Neural cell (in vitro differentiated cells): Measurements from ENCODE around the gene PWP1. TPM values are rescaled to one million over a fixed set of nuclear protein-coding genes. Genes with fewer than 3 reads are reported as not detected.

Experiments used
- H2AFZ ChIP-seq: fragments of 200-600, 300-800 bp; sonication (generic), shearing (Covaris generic); 2 replicates; pipeline ENCODE4 v1.6.0; 2014; ENCODE audit warnings: low read depth, mild to moderate bottlenecking, antibody characterized with exemption, low read length, moderate library complexity
- H3F3A ChIP-seq: fragments of 200-600 bp; shearing (Covaris generic); 2 replicates; pipeline ENCODE4 v1.6.1; 2016; ENCODE audit warnings: mild to moderate bottlenecking, moderate library complexity, mixed read lengths, antibody characterized with exemption, low read length; ENCODE audit not compliant: insufficient read depth, poor library complexity, severe bottlenecking
- H3K27ac ChIP-seq: fragments of 200-600, 300-800 bp; sonication (generic), shearing (Covaris generic); 2 replicates; pipeline ENCODE4 v1.5.1; 2014; ENCODE audit warnings: mild to moderate bottlenecking, low read length, moderate library complexity
- H3K27me3 ChIP-seq: fragments of 300-800, 200-600 bp; sonication (generic), shearing (Covaris generic); 2 replicates; pipeline ENCODE4 v1.6.0; 2014; ENCODE audit warnings: mild to moderate bottlenecking, low read depth, low read length, moderate library complexity; ENCODE audit not compliant: insufficient read depth
- H3K36me3 ChIP-seq: fragments of 300-800, 200-600 bp; sonication (generic), shearing (Covaris generic); 2 replicates; pipeline ENCODE4 v1.5.1; 2014; ENCODE audit warnings: mild to moderate bottlenecking, antibody characterized with exemption, low read length, moderate library complexity; ENCODE audit not compliant: insufficient read depth
- H3K4me2 ChIP-seq: fragments of 300-800, 200-600 bp; sonication (generic), shearing (Covaris generic); 2 replicates; pipeline ENCODE4 v1.6.0; 2014; ENCODE audit warnings: mild to moderate bottlenecking, low read length
- H3K4me3 ChIP-seq: fragments of 300-800, 200-600 bp; sonication (generic), shearing (Covaris generic); 2 replicates; pipeline ENCODE4 v1.5.1; 2014; ENCODE audit warnings: mild to moderate bottlenecking, low read length, moderate library complexity
- H3K79me2 ChIP-seq: fragments of 200-600 bp; shearing (Covaris generic); replicated peaks from 2 replicates; pipeline ENCODE4 v1.6.0; 2014; ENCODE audit warnings: mild to moderate bottlenecking, low read length, moderate library complexity; ENCODE audit not compliant: insufficient read depth
- H3K9ac ChIP-seq: fragments of 300-800, 200-600 bp; sonication (generic), shearing (Covaris generic); 2 replicates; pipeline ENCODE4 v1.6.1; 2016; ENCODE audit warnings: mild to moderate bottlenecking, low read length, mixed read lengths
- H3K9me2 ChIP-seq: fragments of 200-600 bp; shearing (Covaris generic); 2 replicates; pipeline ENCODE4 v1.6.1; 2016; ENCODE audit warnings: mild to moderate bottlenecking, low read length, mixed read lengths; ENCODE audit not compliant: insufficient read depth
- H3K9me3 ChIP-seq: fragments of 200-600, 300-800 bp; sonication (generic), shearing (Covaris generic); 2 replicates; pipeline ENCODE4 v1.6.1; 2016; ENCODE audit warnings: mild to moderate bottlenecking, mixed run types, low read length, moderate library complexity, mixed read lengths
- H4K20me1 ChIP-seq: fragments of 200-600 bp; shearing (Covaris generic); 2 replicates; pipeline ENCODE4 v1.6.1; 2016; ENCODE audit warnings: mild to moderate bottlenecking, mixed run types; ENCODE audit not compliant: insufficient read depth
- EP300 ChIP-seq: fragments of 450-650 bp; conservative IDR thresholded peaks from 2 replicates; pipeline ENCODE4 v1.6.1; 2014; ENCODE audit warnings: antibody characterized with exemption, mild to moderate bottlenecking, moderate library complexity; ENCODE audit not compliant: poor library complexity, severe bottlenecking
- EZH2 ChIP-seq: fragments of 200-600, 300-800 bp; shearing (Covaris generic), sonication (generic); IDR thresholded peaks from 2 replicates; pipeline ENCODE4 v1.6.1; 2014; ENCODE audit warnings: antibody characterized with exemption, low read length, borderline replicate concordance, mild to moderate bottlenecking; ENCODE audit not compliant: insufficient read depth, poor library complexity, severe bottlenecking
- MXI1 ChIP-seq: fragments of 450-650 bp; conservative IDR thresholded peaks from 2 replicates; pipeline ENCODE4 v1.6.1; 2014; ENCODE audit warnings: antibody characterized with exemption, mild to moderate bottlenecking; ENCODE audit not compliant: poor library complexity, severe bottlenecking
- POLR2AphosphoS5 ChIP-seq: IDR thresholded peaks from 2 replicates; pipeline ENCODE4 v1.6.1; 2012
- RAD21 ChIP-seq: fragments of 450-650 bp; conservative IDR thresholded peaks from 2 replicates; pipeline ENCODE4 v1.6.1; 2014; ENCODE audit warnings: antibody characterized with exemption, mild to moderate bottlenecking, moderate library complexity
- SMC3 ChIP-seq: fragments of 450-650 bp; conservative IDR thresholded peaks from 2 replicates; pipeline ENCODE4 v1.6.1; 2014; ENCODE audit warnings: antibody characterized with exemption, mild to moderate bottlenecking, moderate library complexity; ENCODE audit not compliant: poor library complexity
- TAF1 ChIP-seq: IDR thresholded peaks from 2 replicates; pipeline ENCODE4 v1.6.1; 2012; ENCODE audit warnings: low read depth
- polyA plus RNA-seq: library from polyadenylated mRNA; depleted of rRNA; stranded (reverse); fragments of >200 nt; gene quantifications from 2 replicates; pipeline ENCODE4 v1.2.3, GENCODE V29; 2014
- TF ChIP-seq, protein P1 (sequence below): fragments of 450-650 bp; IDR thresholded peaks from 2 replicates; pipeline ENCODE4 v1.5.1; 2014; ENCODE audit warnings: antibody characterized with exemption, mild to moderate bottlenecking, moderate library complexity; ENCODE audit not compliant: poor library complexity, severe bottlenecking
- TF ChIP-seq, protein P2 (sequence below): IDR thresholded peaks from 2 replicates; pipeline ENCODE4 v1.6.1; 2012; ENCODE audit warnings: borderline replicate concordance

The PWP1 gene
- polyA plus RNA-seq, 1 donor from 2014 or later: 119 TPM

DNA sequence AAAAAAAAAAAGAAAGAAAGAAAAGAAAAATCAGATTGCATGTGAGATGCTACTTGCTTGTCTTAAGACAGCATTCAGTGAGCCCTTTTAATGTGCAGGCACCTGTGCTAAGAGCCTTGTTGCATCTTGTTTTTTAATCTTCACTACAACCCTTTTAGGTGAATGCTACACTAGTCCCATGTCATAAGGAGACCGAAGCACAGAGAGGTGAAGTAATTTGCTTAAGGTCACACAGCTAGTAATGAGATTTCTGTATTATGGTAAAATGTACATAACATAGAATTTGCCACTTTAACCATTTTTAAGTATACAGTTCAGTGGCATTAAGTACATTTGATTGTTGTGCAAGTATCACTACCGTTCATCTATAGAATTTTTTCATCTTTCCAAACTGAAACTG, 32.1 kb upstream of the PWP1 start:
- TF ChIP-seq EZH2 (no peak), RAD21 (no peak), POLR2AphosphoS5 (no peak), TAF1 (no peak), EP300 (no peak), SMC3 (no peak), MXI1 (no peak)
- TF ChIP-seq, protein P1, sequence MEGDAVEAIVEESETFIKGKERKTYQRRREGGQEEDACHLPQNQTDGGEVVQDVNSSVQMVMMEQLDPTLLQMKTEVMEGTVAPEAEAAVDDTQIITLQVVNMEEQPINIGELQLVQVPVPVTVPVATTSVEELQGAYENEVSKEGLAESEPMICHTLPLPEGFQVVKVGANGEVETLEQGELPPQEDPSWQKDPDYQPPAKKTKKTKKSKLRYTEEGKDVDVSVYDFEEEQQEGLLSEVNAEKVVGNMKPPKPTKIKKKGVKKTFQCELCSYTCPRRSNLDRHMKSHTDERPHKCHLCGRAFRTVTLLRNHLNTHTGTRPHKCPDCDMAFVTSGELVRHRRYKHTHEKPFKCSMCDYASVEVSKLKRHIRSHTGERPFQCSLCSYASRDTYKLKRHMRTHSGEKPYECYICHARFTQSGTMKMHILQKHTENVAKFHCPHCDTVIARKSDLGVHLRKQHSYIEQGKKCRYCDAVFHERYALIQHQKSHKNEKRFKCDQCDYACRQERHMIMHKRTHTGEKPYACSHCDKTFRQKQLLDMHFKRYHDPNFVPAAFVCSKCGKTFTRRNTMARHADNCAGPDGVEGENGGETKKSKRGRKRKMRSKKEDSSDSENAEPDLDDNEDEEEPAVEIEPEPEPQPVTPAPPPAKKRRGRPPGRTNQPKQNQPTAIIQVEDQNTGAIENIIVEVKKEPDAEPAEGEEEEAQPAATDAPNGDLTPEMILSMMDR: no peak
- TF ChIP-seq, protein P2, sequence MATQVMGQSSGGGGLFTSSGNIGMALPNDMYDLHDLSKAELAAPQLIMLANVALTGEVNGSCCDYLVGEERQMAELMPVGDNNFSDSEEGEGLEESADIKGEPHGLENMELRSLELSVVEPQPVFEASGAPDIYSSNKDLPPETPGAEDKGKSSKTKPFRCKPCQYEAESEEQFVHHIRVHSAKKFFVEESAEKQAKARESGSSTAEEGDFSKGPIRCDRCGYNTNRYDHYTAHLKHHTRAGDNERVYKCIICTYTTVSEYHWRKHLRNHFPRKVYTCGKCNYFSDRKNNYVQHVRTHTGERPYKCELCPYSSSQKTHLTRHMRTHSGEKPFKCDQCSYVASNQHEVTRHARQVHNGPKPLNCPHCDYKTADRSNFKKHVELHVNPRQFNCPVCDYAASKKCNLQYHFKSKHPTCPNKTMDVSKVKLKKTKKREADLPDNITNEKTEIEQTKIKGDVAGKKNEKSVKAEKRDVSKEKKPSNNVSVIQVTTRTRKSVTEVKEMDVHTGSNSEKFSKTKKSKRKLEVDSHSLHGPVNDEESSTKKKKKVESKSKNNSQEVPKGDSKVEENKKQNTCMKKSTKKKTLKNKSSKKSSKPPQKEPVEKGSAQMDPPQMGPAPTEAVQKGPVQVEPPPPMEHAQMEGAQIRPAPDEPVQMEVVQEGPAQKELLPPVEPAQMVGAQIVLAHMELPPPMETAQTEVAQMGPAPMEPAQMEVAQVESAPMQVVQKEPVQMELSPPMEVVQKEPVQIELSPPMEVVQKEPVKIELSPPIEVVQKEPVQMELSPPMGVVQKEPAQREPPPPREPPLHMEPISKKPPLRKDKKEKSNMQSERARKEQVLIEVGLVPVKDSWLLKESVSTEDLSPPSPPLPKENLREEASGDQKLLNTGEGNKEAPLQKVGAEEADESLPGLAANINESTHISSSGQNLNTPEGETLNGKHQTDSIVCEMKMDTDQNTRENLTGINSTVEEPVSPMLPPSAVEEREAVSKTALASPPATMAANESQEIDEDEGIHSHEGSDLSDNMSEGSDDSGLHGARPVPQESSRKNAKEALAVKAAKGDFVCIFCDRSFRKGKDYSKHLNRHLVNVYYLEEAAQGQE: no peak
- no peaks in the 10 kb centered on the region for H3K9me3 ChIP-seq
- H3K79me2 ChIP-seq: no peaks in the 10 kb centered on the region
- peaks cover 3% of the 10 kb centered on the region for H3K27me3 ChIP-seq
- no peaks in the 10 kb centered on the region for H3K36me3 ChIP-seq
- no peaks in the 10 kb centered on the region for H3F3A ChIP-seq
- H3K9ac ChIP-seq: no peak overlapping the region
- H3K4me2 ChIP-seq: no peak overlapping the region
- H3K27ac ChIP-seq: no peak overlapping the region
- no peaks in the 10 kb centered on the region for H3K9me2 ChIP-seq
- H4K20me1 ChIP-seq: no peaks in the 10 kb centered on the region
- H3K4me3 ChIP-seq: no peak overlapping the region
- no peak overlapping the region for H2AFZ ChIP-seq

DNA sequence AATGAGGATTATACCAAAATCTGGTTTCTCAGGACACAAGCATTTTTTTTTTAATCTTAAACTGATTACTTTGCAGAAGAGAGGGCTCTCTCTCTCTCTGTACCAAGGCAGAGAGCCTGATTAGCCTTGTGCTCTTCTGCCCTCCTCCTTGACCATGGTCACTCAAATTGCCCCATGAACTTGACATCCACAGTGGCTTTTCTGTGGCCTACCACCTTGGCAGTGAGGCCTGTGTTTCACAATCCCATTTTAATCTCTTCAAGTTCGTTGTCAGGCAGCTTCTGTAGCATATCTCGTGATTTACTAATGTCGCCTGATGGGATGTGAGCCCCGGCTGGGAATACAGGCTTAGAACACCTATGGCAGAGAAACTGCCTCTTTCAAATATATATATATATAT, 30.7 kb upstream of the PWP1 start:
- no peaks in the 10 kb centered on the region for H3F3A ChIP-seq
- peaks cover 3% of the 10 kb centered on the region for H3K27me3 ChIP-seq
- no peaks in the 10 kb centered on the region for H3K36me3 ChIP-seq
- H2AFZ ChIP-seq: no peak overlapping the region
- no peak for TF ChIP-seq POLR2AphosphoS5
- no peak for TF ChIP-seq EP300
- TF ChIP-seq SMC3: no peak
- TF ChIP-seq, protein P2: no peak
- no peak for TF ChIP-seq MXI1
- TF ChIP-seq RAD21: no peak
- no peak for TF ChIP-seq TAF1
- TF ChIP-seq, protein P1: no peak
- no peak for TF ChIP-seq EZH2
- peak overlapping the region; percentile 9 for H3K9ac ChIP-seq
- H3K9me3 ChIP-seq: no peaks in the 10 kb centered on the region
- H3K9me2 ChIP-seq: no peaks in the 10 kb centered on the region
- no peak overlapping the region for H3K4me2 ChIP-seq
- no peak overlapping the region for H3K27ac ChIP-seq
- no peak overlapping the region for H3K4me3 ChIP-seq
- no peaks in the 10 kb centered on the region for H4K20me1 ChIP-seq
- H3K79me2 ChIP-seq: no peaks in the 10 kb centered on the region
